K562 (cell line): ENCODE measurements around the gene ST3GAL3. TPM values are rescaled to one million over a fixed set of nuclear protein-coding genes. Genes with fewer than 3 reads are reported as not detected.

Source experiments
- DNMT1 ChIP-seq: fragments of 450-650 bp; IDR thresholded peaks from 2 replicates; pipeline ENCODE4 v1.6.1; 2016; ENCODE audit warnings: antibody characterized with exemption, mild to moderate bottlenecking
- EP300 ChIP-seq: IDR thresholded peaks from 2 replicates; pipeline ENCODE4 v1.6.1; 2012; ENCODE audit warnings: low read length, improper control_type of control experiment
- FOXK1 ChIP-seq: sonication (generic); formaldehyde crosslinking; IDR thresholded peaks from 2 replicates; pipeline ENCODE4 v1.8.0; 2022; ENCODE audit warnings: missing genetic modification reagents, mild to moderate bottlenecking, borderline replicate concordance
- FOXP4 ChIP-seq: sonication (generic); formaldehyde crosslinking; IDR thresholded peaks from 2 replicates; pipeline ENCODE4 v1.8.0; 2022; ENCODE audit warnings: mild to moderate bottlenecking, missing genetic modification reagents, borderline replicate concordance
- GABPB1 ChIP-seq: sonication (generic); formaldehyde crosslinking; IDR thresholded peaks from 2 replicates; pipeline ENCODE4 v1.8.0; 2022; ENCODE audit warnings: mild to moderate bottlenecking, missing genetic modification reagents
- GATA2 ChIP-seq: sonication (generic); formaldehyde crosslinking; IDR thresholded peaks from 2 replicates; pipeline ENCODE4 v1.4.0; 2020; ENCODE audit warnings: mild to moderate bottlenecking, missing genetic modification reagents
- HBP1 ChIP-seq: fragments of 450-650 bp; formaldehyde crosslinking; IDR thresholded peaks from 2 replicates; pipeline ENCODE4 v1.4.0; 2022; ENCODE audit warnings: missing genetic modification characterization
- ID3 ChIP-seq, 2 experiments: fragments of 250-450 bp in 1 of 2; fragments of 450-650 bp in 1 of 2; sonication (Bioruptor Pico) in 1 of 2; IDR thresholded peaks; 2 replicates each; pipeline versions ENCODE4 v1.6.1 to v1.8.0; 2016 to 2021; ENCODE audit warnings: mild to moderate bottlenecking in 2 of 2, moderate library complexity in 2 of 2, missing compliant biosample characterization in 1 of 2, missing genetic modification characterization in 1 of 2
- JUN ChIP-seq, 2 experiments: sonication (generic) in 1 of 2; formaldehyde crosslinking in 1 of 2; IDR thresholded peaks; 2 replicates each; pipeline versions ENCODE4 v1.6.1 to v1.8.0; 2012 to 2022; ENCODE audit warnings: borderline replicate concordance in 2 of 2, mild to moderate bottlenecking in 2 of 2, improper control_type of control experiment in 1 of 2, low read depth in 1 of 2, low read length in 1 of 2, missing genetic modification reagents in 1 of 2
- LEF1 ChIP-seq: fragments of 450-650 bp; IDR thresholded peaks from 2 replicates; pipeline ENCODE4 v1.6.1; 2016; ENCODE audit warnings: mild to moderate bottlenecking
- MYC ChIP-seq, 2 experiments: fragments of 250-450 bp in 1 of 2; sonication (Bioruptor Pico) in 1 of 2; IDR thresholded peaks; 2 replicates each; pipeline versions ENCODE4 v1.5.1 to v1.6.1; 2012 to 2021; ENCODE audit warnings: low read depth in 2 of 2, borderline replicate concordance in 1 of 2, improper control_type of control experiment in 1 of 2, low read length in 1 of 2, mild to moderate bottlenecking in 1 of 2, moderate library complexity in 1 of 2
- NR2C1 ChIP-seq, 2 experiments: fragments of 450-650 bp; IDR thresholded peaks; 2 replicates each; pipeline ENCODE4 v1.6.1; 2017; ENCODE audit warnings: mild to moderate bottlenecking in 2 of 2, antibody characterized with exemption in 1 of 2, inconsistent platforms in 1 of 2, missing compliant biosample characterization in 1 of 2, missing genetic modification characterization in 1 of 2
- NR4A1 ChIP-seq, 2 experiments: fragments of 250-450 bp in 1 of 2; fragments of 450-650 bp in 1 of 2; sonication (Bioruptor Pico) in 1 of 2; IDR thresholded peaks; 2 replicates each; pipeline versions ENCODE4 v1.4.0 to v1.6.1; 2016 to 2020; ENCODE audit warnings: mild to moderate bottlenecking in 2 of 2, missing compliant biosample characterization in 1 of 2, missing genetic modification characterization in 1 of 2, moderate library complexity in 1 of 2
- RNF219 ChIP-seq: fragments of 250-450 bp; sonication (Bioruptor Pico); IDR thresholded peaks from 2 replicates; pipeline ENCODE4 v1.5.0; 2022; ENCODE audit warnings: mild to moderate bottlenecking
- TCF7 ChIP-seq: sonication (generic); IDR thresholded peaks from 2 replicates; pipeline ENCODE4 v1.6.1; 2016; ENCODE audit warnings: antibody characterized with exemption, borderline replicate concordance
- ZNF584 ChIP-seq: fragments of 200-800 bp; sonication (Bioruptor generic); IDR thresholded peaks from 2 replicates; pipeline ENCODE4 v1.6.1; 2016; ENCODE audit warnings: low read depth, mild to moderate bottlenecking, missing genetic modification characterization, missing compliant biosample characterization
- ZNF830 ChIP-seq: fragments of 250-450 bp; sonication (Bioruptor Pico); IDR thresholded peaks from 2 replicates; pipeline ENCODE4 v1.5.0; 2021; ENCODE audit warnings: mild to moderate bottlenecking
- polyA plus RNA-seq, 8 experiments: library from polyadenylated mRNA; depleted of rRNA in 4 of 8; stranded (reverse) in 5 of 8; unstranded in 3 of 8; fragments of >200 nt; fragmentation: Nextera tagmentation in 2 of 8; fragmentation: Illumina TruSeq in 1 of 8; extraction: Ambion mirVana in 2 of 8; extraction: Trizol in 1 of 8; gene quantifications; 2 replicates each; pipeline versions ENCODE4 v1.2.1 to v1.2.3, GENCODE V29; 2011 to 2014; ENCODE audit warnings: inconsistent platforms in 1 of 8, missing spikeins in 1 of 8
- total RNA-seq, 7 experiments: library from RNA; depleted of rRNA in 6 of 7; stranded (reverse); fragments of >200 nt in 6 of 7; fragmentation: Illumina TruSeq in 2 of 7; extraction: Trizol in 2 of 7; gene quantifications; 2 replicates each; pipeline versions ENCODE4 v1.2.1 to v1.2.3, GENCODE V29; 2011 to 2021; ENCODE audit warnings: low replicate concordance in 1 of 7

The ST3GAL3 gene
- total and polyA plus RNA-seq, 9 of the 15 experiments (the other 6 are each of a cell fraction or from before 2014, with no cell fraction given) = 1.2 to 18.9 (median 11.0) TPM

DNA sequence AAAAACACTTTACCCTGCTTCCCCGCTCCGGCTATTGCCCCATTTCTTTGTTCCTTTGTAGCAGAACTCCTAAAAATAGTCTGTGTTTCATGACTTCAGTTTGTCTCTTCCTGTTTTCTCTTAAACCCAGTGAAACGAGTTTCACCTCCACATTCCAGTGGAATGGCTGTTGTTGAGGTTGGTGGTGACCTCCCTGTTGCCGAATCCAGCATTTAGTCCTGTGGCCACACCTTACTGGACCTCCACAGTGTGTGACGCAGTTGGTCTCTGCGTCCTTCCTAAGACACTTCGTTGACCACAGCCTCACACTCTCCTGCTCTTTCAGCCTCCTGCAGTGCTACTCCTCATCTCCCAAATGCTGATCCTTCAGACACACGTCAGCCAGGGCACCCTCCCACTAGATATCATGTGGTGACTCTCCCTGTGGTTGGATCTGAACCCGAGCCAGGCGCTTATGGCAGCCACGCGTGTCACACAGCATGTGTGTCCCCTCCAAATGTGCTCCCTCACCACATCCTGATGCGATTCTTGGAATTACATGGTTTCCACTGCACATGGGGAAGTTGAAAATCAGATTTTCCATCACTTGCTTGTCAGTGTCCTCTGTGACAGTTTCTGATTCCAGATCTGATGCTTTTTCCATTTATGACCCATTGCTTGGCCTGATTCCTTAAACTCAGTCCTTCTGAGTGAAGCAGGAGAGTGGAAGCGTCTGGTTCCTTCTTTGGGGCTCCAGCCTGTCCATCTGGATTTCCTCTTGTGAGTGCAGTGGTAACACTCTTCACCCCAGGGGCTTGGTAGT lies 127.1 kb downstream of the ST3GAL3 start (continued):
- TF ChIP-seq RNF219 (CRISPR knock-in tag) (no peak), NR2C1 (IDR thresholded peaks at IDR 0.05) (peak; percentile 8; the same call in 1 of the 2 replicates), NR2C1 (tag; IDR thresholded peaks at IDR 0.05) (peak; percentile 12; the same call in 1 of the 2 replicates), LEF1 (0 out of 2 replicates have a peak, but pooled peaks have one; percentile 13), MYC (IDR thresholded peaks at IDR 0.05; ENCODE audit: low read depth, low read length) (peak; percentile 70; the same call in 1 of the 2 replicates), MYC (CRISPR knock-in tag; IDR thresholded peaks at IDR 0.05; ENCODE audit: borderline replicate concordance, low read depth) (no peak), ID3 (CRISPR knock-in tag; IDR thresholded peaks at IDR 0.05) (no peak), ID3 (tag; IDR thresholded peaks at IDR 0.05) (peak; percentile 86; the same call in 1 of the 2 replicates), EP300 (peak; percentile 30; the same call in 1 of the 2 replicates), ZNF584 (CRISPR knock-in tag) (peak; percentile 19; the same call in 1 of the 2 replicates), ZNF830 (CRISPR knock-in tag) (no peak; the same call in 1 of the 2 replicates), GATA2 (no peak; the same call in 1 of the 2 replicates), FOXP4 (CRISPR knock-in tag) (peak; percentile 18; the same call in 1 of the 2 replicates), GABPB1 (CRISPR knock-in tag) (peak; percentile 98), FOXK1 (0 out of 2 replicates have a peak, but pooled peaks have one; percentile 42), NR4A1 (CRISPR knock-in tag; IDR thresholded peaks at IDR 0.05) (peak; percentile 89; the same call in 1 of the 2 replicates), NR4A1 (tag; IDR thresholded peaks at IDR 0.05) (peak; percentile 20; the same call in 1 of the 2 replicates), JUN (IDR thresholded peaks at IDR 0.05; ENCODE audit: borderline replicate concordance, low read depth, low read length) (0 out of 2 replicates have a peak, but pooled peaks have one; percentile 51), JUN (CRISPR knock-in tag; IDR thresholded peaks at IDR 0.05; ENCODE audit: borderline replicate concordance) (no peak), DNMT1 (0 out of 2 replicates have a peak, but pooled peaks have one; percentile 7), HBP1 (CRISPR knock-in tag) (no peak), TCF7 (no peak)
